GM12874 (cell line): ENCODE data around the gene BCL2.

Experiments used
- TF ChIP-seq, protein P1 (sequence below): IDR thresholded peaks from 2 replicates; pipeline ENCODE4 v1.5.1; 2011; ENCODE audit warnings: low read depth, mild to moderate bottlenecking, control low read depth, low read length, moderate library complexity; ENCODE audit not compliant: insufficient read depth

Gene BCL2

GRCh38 chr18:63264871-63265270, 54.7 kb downstream of the BCL2 start:
- TF ChIP-seq, protein P1, sequence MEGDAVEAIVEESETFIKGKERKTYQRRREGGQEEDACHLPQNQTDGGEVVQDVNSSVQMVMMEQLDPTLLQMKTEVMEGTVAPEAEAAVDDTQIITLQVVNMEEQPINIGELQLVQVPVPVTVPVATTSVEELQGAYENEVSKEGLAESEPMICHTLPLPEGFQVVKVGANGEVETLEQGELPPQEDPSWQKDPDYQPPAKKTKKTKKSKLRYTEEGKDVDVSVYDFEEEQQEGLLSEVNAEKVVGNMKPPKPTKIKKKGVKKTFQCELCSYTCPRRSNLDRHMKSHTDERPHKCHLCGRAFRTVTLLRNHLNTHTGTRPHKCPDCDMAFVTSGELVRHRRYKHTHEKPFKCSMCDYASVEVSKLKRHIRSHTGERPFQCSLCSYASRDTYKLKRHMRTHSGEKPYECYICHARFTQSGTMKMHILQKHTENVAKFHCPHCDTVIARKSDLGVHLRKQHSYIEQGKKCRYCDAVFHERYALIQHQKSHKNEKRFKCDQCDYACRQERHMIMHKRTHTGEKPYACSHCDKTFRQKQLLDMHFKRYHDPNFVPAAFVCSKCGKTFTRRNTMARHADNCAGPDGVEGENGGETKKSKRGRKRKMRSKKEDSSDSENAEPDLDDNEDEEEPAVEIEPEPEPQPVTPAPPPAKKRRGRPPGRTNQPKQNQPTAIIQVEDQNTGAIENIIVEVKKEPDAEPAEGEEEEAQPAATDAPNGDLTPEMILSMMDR, result no peak

DNA sequence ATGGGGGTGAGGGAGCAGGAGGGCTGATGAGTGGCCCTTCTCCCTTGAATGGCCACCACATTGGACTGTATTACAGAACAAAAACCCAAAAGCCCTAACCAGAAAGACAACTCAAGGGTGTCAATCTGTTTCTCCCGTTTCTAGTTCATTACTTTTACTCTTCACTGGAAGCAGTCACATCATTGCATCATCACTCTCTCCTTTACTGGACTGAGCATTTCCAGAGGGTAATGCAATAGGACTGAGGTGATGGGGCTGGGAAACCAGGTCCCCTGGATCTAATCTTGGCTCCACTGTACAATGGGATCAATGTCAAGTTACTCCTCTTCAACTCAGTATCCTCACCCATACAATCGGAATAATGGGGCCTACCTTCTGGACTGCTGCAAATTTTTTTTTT, 56.1 kb downstream of the BCL2 start:
- TF ChIP-seq, protein P1, result no peak

- TF ChIP-seq, protein P1, result no peak
Measured at GRCh38 chr18:63262369-63263335, 56.9 kb downstream of the BCL2 start.

- TF ChIP-seq, protein P1, result no peak
Measured at GRCh38 chr18:63261029-63261428, 58.5 kb downstream of the BCL2 start.

DNA sequence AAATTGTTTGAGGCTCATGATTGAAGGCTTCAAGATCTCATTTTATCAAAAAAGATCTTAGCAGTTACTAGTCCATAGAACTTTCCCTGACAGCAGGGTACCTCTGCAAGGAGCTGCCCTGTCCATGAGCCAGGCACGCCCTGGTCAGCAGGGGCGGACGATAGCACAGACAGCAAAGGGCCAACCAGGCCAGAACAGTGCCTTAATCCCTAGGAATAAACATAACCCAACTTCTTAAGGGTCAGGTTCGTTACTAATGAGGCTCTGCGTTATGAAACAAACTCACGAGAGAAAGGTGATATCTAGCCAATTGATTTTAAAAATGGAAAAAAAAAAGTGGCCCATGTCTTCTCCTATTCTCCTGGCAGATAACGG, 59.2 kb downstream of the BCL2 start:
- TF ChIP-seq, protein P1, result no peak

GRCh38 chr18:63259567-63260379, 59.8 kb downstream of the BCL2 start:
- TF ChIP-seq, protein P1, result no peak

GRCh38 chr18:63258749-63259566, 60.6 kb downstream of the BCL2 start:
- TF ChIP-seq, protein P1, result no peak
